GM12878 (cell line): ENCODE results near the gene TARBP2. TPM values are rescaled to one million over a fixed set of nuclear protein-coding genes. Genes with fewer than 3 reads are reported as not detected.

Source experiments
- ATAC-seq: fragments of 200-7000 bp; cut with Tn5 transposase; 3 replicates; pipeline ENCODE4 v1.9.1; 2020; ENCODE audit warnings: mild to moderate bottlenecking, moderate library complexity
- BruUV-seq: library from RNA; stranded (reverse); fragments of 400-500 nt; replicated peaks from 2 replicates; lab custom pipeline; 2021; lab: Mats Ljungman, UMichigan
- CTCF ChIA-PET: fragments of 300-600 bp; sonication (Branson Sonifier 250); formaldehyde crosslinking; extraction: SDS; loops from one replicate; lab custom pipeline; 2021; ENCODE audit warnings: inconsistent platforms; lab: Yijun Ruan, JAX
- POLR2A ChIA-PET: fragments of 350-600 bp; formaldehyde crosslinking; extraction: SDS; loops from one replicate; lab custom pipeline; 2021; ENCODE audit warnings: inconsistent platforms; lab: Charles Lee
- RAD21 ChIA-PET: fragments of 300-600 bp; sonication (Branson Sonifier 250); formaldehyde crosslinking; loops from one replicate; lab custom pipeline; 2023; ENCODE audit warnings: antibody characterized with exemption; ENCODE audit not compliant: unreplicated experiment; lab: Charles Lee
- SMC1A ChIA-PET: fragments of 300-600 bp; sonication (Branson Sonifier 250); formaldehyde crosslinking; loops from one replicate; lab custom pipeline; 2023; ENCODE audit not compliant: unreplicated experiment, uncharacterized antibody; lab: Charles Lee
- DNase-seq: peaks from one replicate; pipeline ENCODE4 v3.0.0-alpha.2; 2011; ENCODE audit warnings: low read depth, low spot score
- FAIRE-seq: peaks from 3 replicates; lab custom pipeline; 2011; peaks lifted over from hg19 to GRCh38; lab: Jason Lieb, UNC
- H2AFZ ChIP-seq: 2 replicates; pipeline ENCODE4 v1.6.0; 2011; ENCODE audit warnings: low read depth, low read length, control low read depth; ENCODE audit not compliant: control insufficient read depth
- H3K27ac ChIP-seq: 2 replicates; pipeline ENCODE4 v1.5.1; 2011; ENCODE audit warnings: control low read depth; ENCODE audit not compliant: control insufficient read depth, insufficient read depth
- H3K27me3 ChIP-seq, 2 experiments: replicated peaks in 1 of 2; 2 replicates each; pipeline versions ENCODE4 v1.6.0 to v1.6.1; 2011; ENCODE audit warnings: low read length in 1 of 2; ENCODE audit not compliant: control insufficient read depth in 2 of 2, insufficient read depth in 2 of 2
- H3K36me3 ChIP-seq, 2 experiments: 2 replicates each; pipeline ENCODE4 v1.5.1; 2011; ENCODE audit warnings: low read length in 1 of 2; ENCODE audit not compliant: control insufficient read depth in 2 of 2, insufficient read depth in 2 of 2
- H3K4me1 ChIP-seq: 2 replicates; pipeline ENCODE4 v1.6.1; 2011; ENCODE audit warnings: mild to moderate bottlenecking, low read length, moderate library complexity, mixed read lengths; ENCODE audit not compliant: control insufficient read depth, insufficient read depth
- H3K4me2 ChIP-seq: 2 replicates; pipeline ENCODE4 v1.6.0; 2011; ENCODE audit warnings: control low read depth; ENCODE audit not compliant: control insufficient read depth, insufficient read depth
- H3K4me3 ChIP-seq: fragments of 200-600 bp; sonication (generic); 2 replicates; pipeline ENCODE4 v1.5.1; 2016
- H3K79me2 ChIP-seq: 2 replicates; pipeline ENCODE4 v1.6.0; 2011; ENCODE audit warnings: low read length; ENCODE audit not compliant: control insufficient read depth, insufficient read depth
- H3K9ac ChIP-seq: 2 replicates; pipeline ENCODE4 v1.8.0; 2011; ENCODE audit warnings: low read length, control low read depth, mixed read lengths; ENCODE audit not compliant: control insufficient read depth, insufficient read depth
- H3K9me3 ChIP-seq: replicated peaks from 3 replicates; pipeline ENCODE4 v1.5.1; 2011; ENCODE audit warnings: mild to moderate bottlenecking, low read length; ENCODE audit not compliant: control insufficient read depth, insufficient read depth
- H4K20me1 ChIP-seq: 2 replicates; pipeline ENCODE4 v1.6.0; 2011; ENCODE audit not compliant: control insufficient read depth, insufficient read depth
- BACH1 ChIP-seq: fragments of 450-650 bp; IDR thresholded peaks from 2 replicates; pipeline ENCODE4 v1.6.1; 2017; ENCODE audit warnings: mild to moderate bottlenecking, borderline replicate concordance
- BCL11A ChIP-seq: IDR thresholded peaks from 2 replicates; pipeline ENCODE4 v1.6.1; 2011; ENCODE audit warnings: low read depth, low read length
- CHD1 ChIP-seq: IDR thresholded peaks from 2 replicates; pipeline ENCODE4 v1.6.1; 2012; ENCODE audit warnings: low read depth, low read length, improper control_type of control experiment
- ETV6 ChIP-seq, 2 experiments: fragments of 450-650 bp in 1 of 2; IDR thresholded peaks in 1 of 2; conservative IDR thresholded peaks in 1 of 2; 2 replicates each; pipeline ENCODE4 v1.6.1; 2014; ENCODE audit warnings: antibody characterized with exemption in 1 of 2, borderline replicate concordance in 1 of 2, low read depth in 1 of 2, mild to moderate bottlenecking in 1 of 2, moderate library complexity in 1 of 2
- HSF1 ChIP-seq: fragments of 150-350 bp; IDR thresholded peaks from 2 replicates; pipeline ENCODE4 v1.6.1; 2014; ENCODE audit warnings: mild to moderate bottlenecking, low read depth, low read length
- KLF5 ChIP-seq: fragments of 450-650 bp; IDR thresholded peaks from 2 replicates; pipeline ENCODE4 v1.6.1; 2014; ENCODE audit warnings: mild to moderate bottlenecking; ENCODE audit not compliant: partially characterized antibody
- NFYA ChIP-seq: IDR thresholded peaks from 2 replicates; pipeline ENCODE4 v1.6.1; 2011; ENCODE audit warnings: low read depth, mild to moderate bottlenecking, low read length, improper control_type of control experiment, borderline replicate concordance
- NR2F1 ChIP-seq: fragments of 450-650 bp; conservative IDR thresholded peaks from 2 replicates; pipeline ENCODE4 v1.6.1; 2017; ENCODE audit warnings: mild to moderate bottlenecking
- PAX8 ChIP-seq: fragments of 450-650 bp; IDR thresholded peaks from 2 replicates; pipeline ENCODE4 v1.6.1; 2017; ENCODE audit warnings: mild to moderate bottlenecking, moderate library complexity
- RCOR1 ChIP-seq: conservative IDR thresholded peaks from 2 replicates; pipeline ENCODE4 v1.6.1; 2012; ENCODE audit warnings: low read depth, low read length, improper control_type of control experiment
- SIX5 ChIP-seq: IDR thresholded peaks from 2 replicates; pipeline ENCODE4 v1.6.1; 2011; ENCODE audit warnings: mild to moderate bottlenecking, low read depth, low read length, moderate library complexity; ENCODE audit not compliant: severe bottlenecking
- SMAD5 ChIP-seq: IDR thresholded peaks from 2 replicates; pipeline ENCODE4 v1.6.1; 2016; ENCODE audit warnings: antibody characterized with exemption, low read depth
- TCF3 ChIP-seq: IDR thresholded peaks from 2 replicates; pipeline ENCODE4 v1.6.1; 2012; ENCODE audit warnings: low read depth, mild to moderate bottlenecking, low read length, borderline replicate concordance; ENCODE audit not compliant: insufficient read depth
- ZBED1 ChIP-seq: IDR thresholded peaks from 2 replicates; pipeline ENCODE4 v1.6.1; 2016; ENCODE audit warnings: borderline replicate concordance
- ZNF592 ChIP-seq: fragments of 450-650 bp; IDR thresholded peaks from 2 replicates; pipeline ENCODE4 v1.6.1; 2017; ENCODE audit warnings: mild to moderate bottlenecking, moderate library complexity
- WGBS: methylation state at CpG from one replicate; pipeline ENCODE4 v1.1.6; 2016; ENCODE audit warnings: low lambda C conversion rate; ENCODE audit not compliant: insufficient replicate concordance, insufficient coverage; ENCODE audit errors: missing lambda C conversion rate; 5-methylcytosine and 5-hydroxymethylcytosine counted together
- in situ Hi-C: fragments of 300-500 bp; cut with MboI; formaldehyde crosslinking; loops from 9 replicates; pipeline ENCODE4 v1.14.3; 2018; ENCODE audit warnings: mixed read lengths
- intact Hi-C: fragments of 100-400 bp; cut with micrococcal nuclease; formaldehyde crosslinking; loops from one replicate; pipeline ENCODE4 v1.14.2; 2022; ENCODE audit not compliant: unreplicated experiment
- polyA plus RNA-seq, 11 experiments: library from polyadenylated mRNA; depleted of rRNA in 4 of 11; unstranded in 6 of 11; stranded (reverse) in 5 of 11; fragments of >200 nt; fragmentation: Nextera tagmentation in 4 of 11; fragmentation: Illumina TruSeq in 1 of 11; extraction: Ambion mirVana in 4 of 11; extraction: Trizol in 1 of 11; gene quantifications; 1 replicate in 1 of 11; 2 replicates in 10 of 11; pipeline versions ENCODE4 v1.2.1 to v1.2.3, GENCODE V29; 2011 to 2016; ENCODE audit warnings: inconsistent platforms in 2 of 11, missing spikeins in 2 of 11, low read depth in 1 of 11
- total RNA-seq, 4 experiments: library from RNA; depleted of rRNA in 3 of 4; stranded (reverse); fragments of >200 nt in 3 of 4; fragmentation: Illumina TruSeq in 1 of 4; extraction: Trizol in 1 of 4; gene quantifications; 2 replicates each; pipeline versions ENCODE4 v1.2.1 to v1.2.3, GENCODE V29; 2013 to 2021
- TF ChIP-seq, protein P1 (sequence below): IDR thresholded peaks from 2 replicates; pipeline ENCODE4 v1.6.1; 2011; ENCODE audit warnings: borderline replicate concordance, low read depth, mild to moderate bottlenecking, moderate library complexity, low read length; ENCODE audit not compliant: insufficient read depth, poor library complexity, severe bottlenecking

TARBP2 gene
- total and polyA plus RNA-seq, 10 of the 15 experiments (the other 5 are each of a cell fraction or from before 2014, with no cell fraction given) = 5.5 to 60.1 (median 36.8) TPM

DNA sequence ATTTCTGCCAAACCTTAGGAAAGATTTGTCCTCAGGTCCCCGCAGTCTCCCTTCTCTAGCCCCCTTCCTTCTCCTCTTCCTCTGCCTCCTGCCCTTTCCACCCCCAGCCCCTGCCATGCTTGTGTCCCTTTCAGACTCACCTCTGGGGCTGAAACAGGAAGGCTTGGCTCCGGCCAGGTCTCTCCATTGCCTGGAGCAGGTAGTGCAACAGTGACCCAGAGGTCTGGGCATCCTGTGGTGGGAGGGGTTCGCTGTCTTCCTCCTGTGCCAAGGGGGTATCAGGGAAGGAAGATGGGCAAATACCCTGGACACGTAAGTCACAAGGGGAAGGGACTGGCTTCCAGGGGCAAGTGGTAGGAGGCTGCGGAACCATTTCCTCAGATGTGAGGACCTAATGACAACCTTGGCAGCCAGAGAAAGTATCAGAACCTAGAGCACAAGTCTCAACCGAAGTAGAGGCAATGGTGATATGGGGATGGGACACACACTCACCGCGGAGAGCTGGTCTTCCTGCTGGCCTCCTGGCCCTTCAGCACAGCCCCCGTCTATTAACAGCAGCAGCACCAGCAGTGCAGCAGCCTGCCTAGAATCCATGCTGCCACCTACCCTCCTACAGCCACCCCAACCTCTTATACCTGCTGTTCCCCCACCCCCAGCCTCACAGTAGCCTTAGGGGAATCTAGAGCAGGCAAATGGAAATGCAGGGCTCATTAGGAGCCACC lies 6.0 kb downstream of the TARBP2 start, which contains the start of gene NPFF:
Gene NPFF, minus strand, starts transcription at position 604 of the 722 bp plus-strand sequence. Its CDS starts 10 bp downstream, at position 594.
- no peak within 1 kb of the TSS for H3K4me3 ChIP-seq
- H3K4me1 ChIP-seq = peaks cover 5% of the 10 kb centered on the region
- in situ Hi-C loops (no loop called here), intact Hi-C loops (loop anchor here (5.0 kb wide), 1 partner anchor 295 kb away; no protein-coding TSS in a partner anchor)
- CTCF ChIA-PET = interaction anchor here (0.6 to 4.7 kb wide), 8 partner anchors 13 to 238 kb away, joined by 4 to 37 read pairs (median 10); partner anchors contain the start of gene AMHR2
- no peak for ATAC-seq
- H2AFZ ChIP-seq = no peak within 1 kb of the TSS
- no peaks in the 10 kb centered on the region for H4K20me1 ChIP-seq
- RAD21 ChIA-PET = interaction anchor here (2.4 to 2.7 kb wide), 2 partner anchors 85 to 293 kb away, joined by 5 to 12 read pairs; no protein-coding TSS in a partner anchor
- peaks cover 12 to 15% of the 10 kb centered on the region in 2 experiments; a peak in 2 of 4 replicates for H3K36me3 ChIP-seq
- BruUV-seq = no TSS peak
- no peaks in the 10 kb centered on the region for H3K27me3 ChIP-seq
- H3K9ac ChIP-seq = no peak within 1 kb of the TSS
- no peak for FAIRE-seq
- POLR2A ChIA-PET = interaction anchor here (2.0 kb wide), 1 partner anchor 154 kb away, joined by 9 read pairs; no protein-coding TSS in a partner anchor
- no peaks in the 10 kb centered on the region for H3K9me3 ChIP-seq
- DNase-seq = no peak
- H3K4me2 ChIP-seq = no peak within 1 kb of the TSS
- H3K79me2 ChIP-seq = peaks cover 3% of the 10 kb centered on the region
- WGBS = 88% methylated on average over 9 of the region's 9 CpGs
- SMC1A ChIA-PET = interaction anchor here (0.7 to 4.9 kb wide), 4 partner anchors 30 to 169 kb away, joined by 3 to 32 read pairs (median 4); partner anchors contain the start of gene ATP5MC2
- H3K27ac ChIP-seq = no peak within 1 kb of the TSS
- no peak for TF ChIP-seq HSF1
- no peak for TF ChIP-seq SIX5
- no peak for TF ChIP-seq NR2F1
- TF ChIP-seq PAX8 = no peak
- no peak for TF ChIP-seq ZBED1
- TF ChIP-seq ETV6 (conservative IDR thresholded peaks at IDR 0.05 in 1 of 2, IDR thresholded peaks at IDR 0.05 in 1 of 2; ENCODE audit: borderline replicate concordance in 1 of 2, low read depth in 1 of 2) = no peak
- no peak for TF ChIP-seq SMAD5
- TF ChIP-seq TCF3 = no peak
- TF ChIP-seq, protein P1, sequence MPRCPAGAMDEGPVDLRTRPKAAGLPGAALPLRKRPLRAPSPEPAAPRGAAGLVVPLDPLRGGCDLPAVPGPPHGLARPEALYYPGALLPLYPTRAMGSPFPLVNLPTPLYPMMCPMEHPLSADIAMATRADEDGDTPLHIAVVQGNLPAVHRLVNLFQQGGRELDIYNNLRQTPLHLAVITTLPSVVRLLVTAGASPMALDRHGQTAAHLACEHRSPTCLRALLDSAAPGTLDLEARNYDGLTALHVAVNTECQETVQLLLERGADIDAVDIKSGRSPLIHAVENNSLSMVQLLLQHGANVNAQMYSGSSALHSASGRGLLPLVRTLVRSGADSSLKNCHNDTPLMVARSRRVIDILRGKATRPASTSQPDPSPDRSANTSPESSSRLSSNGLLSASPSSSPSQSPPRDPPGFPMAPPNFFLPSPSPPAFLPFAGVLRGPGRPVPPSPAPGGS = no peak
- no peak for TF ChIP-seq BACH1
- no peak for TF ChIP-seq KLF5
- no peak for TF ChIP-seq ZNF592
- no peak for TF ChIP-seq NFYA
- TF ChIP-seq CHD1 = no peak
- no peak for TF ChIP-seq RCOR1
- TF ChIP-seq BCL11A = no peak
